ENCODE data around the gene PLCH2.

DNA sequence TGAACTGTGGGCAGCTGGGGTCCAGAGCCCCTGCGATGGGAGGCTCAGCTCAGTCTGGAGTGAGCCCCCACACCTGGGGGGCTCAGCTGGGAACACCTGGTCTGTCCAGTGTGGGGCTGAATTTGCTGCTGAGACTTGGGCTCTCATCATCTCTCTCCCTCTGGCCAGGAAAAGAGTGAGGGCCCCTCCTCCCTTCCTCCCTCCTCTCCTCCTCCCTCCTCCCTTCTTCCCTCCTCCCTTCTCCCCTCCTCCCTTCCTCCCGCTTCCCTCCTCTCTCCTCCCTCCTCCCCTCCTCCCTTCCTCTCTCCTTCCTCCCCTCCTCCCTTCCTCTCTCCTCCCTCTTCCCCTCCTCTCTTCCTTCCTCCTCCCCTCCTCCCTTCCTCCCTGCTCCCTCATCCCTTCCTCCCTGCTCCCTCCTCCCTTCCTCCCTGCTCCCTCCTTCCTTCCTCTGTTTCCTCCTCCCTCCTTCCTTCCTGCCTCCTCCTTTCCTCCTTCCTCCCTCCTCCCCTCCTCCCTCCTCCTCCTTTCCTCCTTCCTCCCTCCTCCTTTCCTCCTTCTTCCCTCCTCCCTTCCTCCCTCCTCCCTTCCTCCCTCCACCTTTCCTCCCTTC lies 40.2 kb upstream of the PLCH2 start:
- TF ChIP-seq, protein P1, sequence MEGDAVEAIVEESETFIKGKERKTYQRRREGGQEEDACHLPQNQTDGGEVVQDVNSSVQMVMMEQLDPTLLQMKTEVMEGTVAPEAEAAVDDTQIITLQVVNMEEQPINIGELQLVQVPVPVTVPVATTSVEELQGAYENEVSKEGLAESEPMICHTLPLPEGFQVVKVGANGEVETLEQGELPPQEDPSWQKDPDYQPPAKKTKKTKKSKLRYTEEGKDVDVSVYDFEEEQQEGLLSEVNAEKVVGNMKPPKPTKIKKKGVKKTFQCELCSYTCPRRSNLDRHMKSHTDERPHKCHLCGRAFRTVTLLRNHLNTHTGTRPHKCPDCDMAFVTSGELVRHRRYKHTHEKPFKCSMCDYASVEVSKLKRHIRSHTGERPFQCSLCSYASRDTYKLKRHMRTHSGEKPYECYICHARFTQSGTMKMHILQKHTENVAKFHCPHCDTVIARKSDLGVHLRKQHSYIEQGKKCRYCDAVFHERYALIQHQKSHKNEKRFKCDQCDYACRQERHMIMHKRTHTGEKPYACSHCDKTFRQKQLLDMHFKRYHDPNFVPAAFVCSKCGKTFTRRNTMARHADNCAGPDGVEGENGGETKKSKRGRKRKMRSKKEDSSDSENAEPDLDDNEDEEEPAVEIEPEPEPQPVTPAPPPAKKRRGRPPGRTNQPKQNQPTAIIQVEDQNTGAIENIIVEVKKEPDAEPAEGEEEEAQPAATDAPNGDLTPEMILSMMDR (IDR thresholded peaks at IDR 0.05): no peak
- TF ChIP-seq POLR2A (IDR thresholded peaks at IDR 0.05): no peak
